Spleen (tissue), 7 donors: Measurements from ENCODE around the gene MPC2.

Experiments
- CTCF ChIP-seq, 11 experiments: fragments of 200-600 bp in 7 of 11; fragments of 450-650 bp in 4 of 11; sonication (generic) in 4 of 11; IDR thresholded peaks in 8 of 11; conservative IDR thresholded peaks in 3 of 11; 1 replicate in 7 of 11; 2 replicates in 4 of 11; pipeline versions ENCODE4 v1.4.0 to v1.8.0; 2016 to 2021; ENCODE audit warnings: antibody characterized with exemption in 11 of 11, inconsistent platforms in 4 of 11, mild to moderate bottlenecking in 1 of 11
- POLR2A ChIP-seq, 3 donors: fragments of 450-650 bp; IDR thresholded peaks; one replicate each; pipeline ENCODE4 v1.5.1; 2017; ENCODE audit warnings: antibody characterized with exemption in 3 of 3, mild to moderate bottlenecking in 1 of 3
- POLR2AphosphoS5 ChIP-seq, 3 donors: sonication (generic); formaldehyde crosslinking; IDR thresholded peaks; one replicate each; pipeline ENCODE4 v1.5.1; 2017; ENCODE audit warnings: antibody characterized with exemption in 3 of 3
- donor health status: DM: no; HTN: no; CAD: no; lungs with moderate emphysema.
- donor health status: DM: no; HTN: no; CAD: no.
- donor health status: DM: no; HTN: no; CAD: no.

DNA sequence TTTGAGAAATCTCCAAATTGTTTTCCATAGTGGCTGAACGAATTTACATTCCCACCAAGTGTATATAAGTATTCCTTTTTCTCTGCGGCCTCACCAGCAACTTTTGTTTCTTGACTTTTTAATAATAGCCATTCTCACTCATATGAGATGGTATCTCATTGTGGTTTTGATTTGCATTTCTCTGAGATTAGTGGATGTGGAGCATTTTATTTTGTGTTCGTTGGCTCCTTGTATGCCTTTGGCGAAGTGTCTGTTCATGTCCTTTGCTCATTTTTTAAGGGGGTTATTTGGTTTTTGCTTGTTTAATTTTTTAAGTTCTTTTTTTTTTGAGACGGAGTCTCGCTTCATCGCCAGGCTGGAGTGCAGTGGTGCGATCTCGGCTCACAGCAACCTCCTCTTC, 45.1 kb upstream of the MPC2 start:
- TF ChIP-seq POLR2AphosphoS5 (IDR thresholded peaks at IDR 0.05) (no peak), CTCF (IDR thresholded peaks at IDR 0.05 in 8 of 11, conservative IDR thresholded peaks at IDR 0.05 in 3 of 11) (no peak), POLR2A (IDR thresholded peaks at IDR 0.05) (no peak)
